Measurements from ENCODE around the gene KAT8.

The KAT8 gene

GRCh38 chr16:31117384-31118222 is at the start of gene KAT8:
Gene KAT8, plus strand, starts transcription at chr16:31117664. Its CDS starts 18 bp downstream, at chr16:31117682.
- peak; percentile 96 for DNase-seq (ENCODE audit: low read depth)

GRCh38 chr16:31071861-31072260 is 45.6 kb upstream of the KAT8 start:
- peak; percentile 94 for DNase-seq (ENCODE audit: low read depth)

- peak; percentile 32 for DNase-seq (ENCODE audit: low read depth)
Observed at GRCh38 chr16:31072540-31073141, 44.8 kb upstream of the KAT8 start.

GRCh38 chr16:31073142-31073969 is 44.1 kb upstream of the KAT8 start:
- DNase-seq (ENCODE audit: low read depth): peak; percentile 90

- DNase-seq (ENCODE audit: low read depth): peak; percentile 99
Observed at GRCh38 chr16:31073970-31074813, 43.3 kb upstream of the KAT8 start, which contains the start of the genes ZNF646 and ZNF668. Gene ZNF646, plus strand, starts transcription at chr16:31074422. Its CDS starts 1,903 bp downstream, at chr16:31076325. Gene ZNF668, minus strand, starts transcription at chr16:31074240. Its CDS starts 9,781 bp downstream, at chr16:31064459.

GRCh38 chr16:31074814-31075183 is 42.7 kb upstream of the KAT8 start:
- no peak for DNase-seq (ENCODE audit: low read depth)

GRCh38 chr16:31076319-31076718 is 41.1 kb upstream of the KAT8 start:
- DNase-seq (ENCODE audit: low read depth): no peak

- DNase-seq (ENCODE audit: low read depth): no peak
Observed at GRCh38 chr16:31077024-31077423, 40.4 kb upstream of the KAT8 start.

GRCh38 chr16:31077592-31078396 is 39.7 kb upstream of the KAT8 start:
- DNase-seq (ENCODE audit: low read depth): no peak

- DNase-seq (ENCODE audit: low read depth): no peak
Observed at GRCh38 chr16:31078597-31079341, 38.7 kb upstream of the KAT8 start.

- no peak for DNase-seq (ENCODE audit: low read depth)
Observed at GRCh38 chr16:31079342-31079944, 38.0 kb upstream of the KAT8 start.

- DNase-seq (ENCODE audit: low read depth): no peak
Observed at GRCh38 chr16:31080035-31080629, 37.3 kb upstream of the KAT8 start.

- no peak for DNase-seq (ENCODE audit: low read depth)
Observed at GRCh38 chr16:31080756-31081419, 36.6 kb upstream of the KAT8 start.

- no peak for DNase-seq (ENCODE audit: low read depth)
Observed at GRCh38 chr16:31081428-31082351, 35.8 kb upstream of the KAT8 start.

- DNase-seq (ENCODE audit: low read depth): no peak
Observed at GRCh38 chr16:31082368-31083045, 35.0 kb upstream of the KAT8 start.

- no peak for DNase-seq (ENCODE audit: low read depth)
Observed at GRCh38 chr16:31083081-31083480, 34.4 kb upstream of the KAT8 start.

- DNase-seq (ENCODE audit: low read depth): no peak
Observed at GRCh38 chr16:31083556-31083955, 33.9 kb upstream of the KAT8 start.
